GM03348 (cell line): ENCODE data around the gene TRIM28.
A peak's percentile ranks its signal among the peaks of the same experiment; 100 is the strongest.

ENCODE experiments used
- DNase-seq: peaks from one replicate; pipeline ENCODE4 v3.0.0; 2012; ENCODE audit warnings: low spot score

Gene TRIM28

GRCh38 chr19:58549664-58550361 is 5.9 kb downstream of the TRIM28 start:
- DNase-seq = no peak

GRCh38 chr19:58550362-58551122 is 6.7 kb downstream of the TRIM28 start:
- no peak for DNase-seq

GRCh38 chr19:58551123-58551497 is 7.2 kb downstream of the TRIM28 start:
- no peak for DNase-seq

GRCh38 chr19:58551577-58552471 is 8.0 kb downstream of the TRIM28 start:
- no peak for DNase-seq

GRCh38 chr19:58552655-58553054 is 8.8 kb downstream of the TRIM28 start:
- no peak for DNase-seq

- no peak for DNase-seq
These were observed 10.1 kb downstream of the TRIM28 start for GRCh38 chr19:58553799-58554493.

- DNase-seq = peak; percentile 97
These were observed 10.9 kb downstream of the TRIM28 start, which contains the start of gene CHMP2A for GRCh38 chr19:58554494-58555368. Gene CHMP2A, minus strand, starts transcription at chr19:58555105. Its CDS starts 893 bp downstream, at chr19:58554212.

GRCh38 chr19:58555369-58555885 is 11.6 kb downstream of the TRIM28 start:
- DNase-seq = no peak

- no peak for DNase-seq
These were observed 12.2 kb downstream of the TRIM28 start for GRCh38 chr19:58555920-58556621.

- no peak for DNase-seq
These were observed 12.9 kb downstream of the TRIM28 start for GRCh38 chr19:58556622-58557220.

GRCh38 chr19:58557221-58558065 is 13.6 kb downstream of the TRIM28 start:
- DNase-seq = no peak

- no peak for DNase-seq
These were observed 14.3 kb downstream of the TRIM28 start, which contains the start of gene UBE2M for GRCh38 chr19:58558066-58558622. Gene UBE2M, minus strand, starts transcription at chr19:58558611. Its CDS starts 230 bp downstream, at chr19:58558381.

GRCh38 chr19:58558623-58559274 is 14.9 kb downstream of the TRIM28 start:
- DNase-seq = peak; percentile 94

- peak; percentile 95 for DNase-seq
These were observed 15.6 kb downstream of the TRIM28 start for GRCh38 chr19:58559275-58560006.

- no peak for DNase-seq
These were observed 16.4 kb downstream of the TRIM28 start for GRCh38 chr19:58560007-58560887.

- DNase-seq = no peak
These were observed 17.1 kb downstream of the TRIM28 start for GRCh38 chr19:58560921-58561320.
